SK-N-SH (cell line): ENCODE measurements around the gene NUP133.

Source experiments
- EP300 ChIP-seq, 2 experiments: IDR thresholded peaks; 2 replicates each; pipeline versions ENCODE4 v1.4.0 to v1.6.1; 2012; ENCODE audit warnings: borderline replicate concordance in 1 of 2, low read depth in 1 of 2, low read length in 1 of 2
- EZH2phosphoT487 ChIP-seq: fragments of 200-600 bp; sonication (generic); IDR thresholded peaks from 2 replicates; pipeline ENCODE4 v1.6.1; 2017; ENCODE audit warnings: low read depth, mixed run types, mild to moderate bottlenecking, antibody characterized with exemption, moderate library complexity, borderline replicate concordance
- FOXJ3 ChIP-seq: sonication (generic); formaldehyde crosslinking; IDR thresholded peaks from 2 replicates; pipeline ENCODE4 v1.5.1; 2020; ENCODE audit warnings: mild to moderate bottlenecking, missing genetic modification reagents
- JUND ChIP-seq: IDR thresholded peaks from 2 replicates; pipeline ENCODE4 v1.4.0; 2012
- MXI1 ChIP-seq: IDR thresholded peaks from 2 replicates; pipeline ENCODE4 v1.6.1; 2012; ENCODE audit warnings: mild to moderate bottlenecking, low read depth, low read length, improper control_type of control experiment
- POLR2AphosphoS5 ChIP-seq: IDR thresholded peaks from 2 replicates; pipeline ENCODE4 v1.6.1; 2012; ENCODE audit warnings: low read depth, low read length
- RXRA ChIP-seq: IDR thresholded peaks from 2 replicates; pipeline ENCODE4 v1.4.0; 2012; ENCODE audit warnings: low read depth, mild to moderate bottlenecking, borderline replicate concordance
- SIN3A ChIP-seq: IDR thresholded peaks from 2 replicates; pipeline ENCODE4 v1.6.1; 2012; ENCODE audit warnings: low read depth, mild to moderate bottlenecking, low read length, moderate library complexity, borderline replicate concordance
- TAF1 ChIP-seq: IDR thresholded peaks from 2 replicates; pipeline ENCODE4 v1.6.1; 2012; ENCODE audit warnings: low read depth, mild to moderate bottlenecking, low read length, moderate library complexity, borderline replicate concordance
- TEAD4 ChIP-seq: IDR thresholded peaks from 2 replicates; pipeline ENCODE4 v1.4.0; 2012; ENCODE audit warnings: mild to moderate bottlenecking, borderline replicate concordance; ENCODE audit not compliant: insufficient read depth
- TF ChIP-seq, protein P1 (sequence below): fragments of 200-600 bp; sonication (generic); IDR thresholded peaks from 2 replicates; pipeline ENCODE4 v1.6.1; 2017; ENCODE audit warnings: antibody characterized with exemption, mild to moderate bottlenecking, moderate library complexity
- TF ChIP-seq, protein P2 (sequence below): IDR thresholded peaks from 2 replicates; pipeline ENCODE4 v1.6.1; 2012; ENCODE audit warnings: mild to moderate bottlenecking, low read depth, low read length, moderate library complexity
- TF ChIP-seq, protein P3 (sequence below): IDR thresholded peaks from 2 replicates; pipeline ENCODE4 v1.4.0; 2012; ENCODE audit warnings: low read depth
- TF ChIP-seq, protein P4 (sequence below): fragments of 150-350 bp; IDR thresholded peaks from 2 replicates; pipeline ENCODE4 v1.6.1; 2017; ENCODE audit warnings: antibody characterized with exemption, low read length, low read depth, borderline replicate concordance

DNA sequence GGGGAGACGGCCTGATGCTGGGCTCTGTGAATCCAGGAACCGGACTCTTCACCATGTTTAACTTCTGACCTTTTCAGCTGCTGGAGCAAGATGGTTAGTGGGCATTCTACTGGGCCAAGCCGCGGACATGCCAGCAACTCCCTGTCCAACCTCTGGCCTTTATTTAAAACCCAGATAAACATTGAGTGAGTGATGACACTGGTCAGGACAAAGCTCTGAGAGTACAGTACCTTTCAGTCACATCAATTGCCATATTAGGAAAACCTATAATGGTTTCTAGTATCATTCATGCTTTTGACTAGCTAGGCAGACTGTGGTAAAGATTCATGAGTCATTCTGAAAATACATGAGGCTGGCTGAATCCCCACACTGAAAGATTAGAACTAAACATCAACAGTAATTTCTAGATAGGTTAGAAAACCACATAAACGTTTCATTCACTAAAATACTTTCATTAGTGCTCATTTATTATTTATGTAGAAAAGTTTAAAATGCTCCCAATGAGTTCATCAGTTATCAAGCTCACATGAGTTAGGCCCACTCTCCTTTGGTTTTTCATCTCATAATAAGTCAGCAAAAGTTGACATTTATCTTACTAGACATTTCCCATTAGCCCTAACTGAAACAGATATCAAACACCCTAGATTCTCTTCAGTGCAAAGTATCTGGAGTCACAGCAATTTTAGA, 67.1 kb downstream of the NUP133 start:
- TF ChIP-seq RXRA (no peak), POLR2AphosphoS5 (no peak), TAF1 (no peak), TEAD4 (no peak), MXI1 (no peak), FOXJ3 (CRISPR knock-in tag) (no peak), EP300 (IDR thresholded peaks at IDR 0.05; ENCODE audit: borderline replicate concordance in 1 of 2, low read depth in 1 of 2, low read length in 1 of 2) (no peak), JUND (peak; percentile 33), EZH2phosphoT487 (no peak), SIN3A (no peak)
- TF ChIP-seq, protein P1, sequence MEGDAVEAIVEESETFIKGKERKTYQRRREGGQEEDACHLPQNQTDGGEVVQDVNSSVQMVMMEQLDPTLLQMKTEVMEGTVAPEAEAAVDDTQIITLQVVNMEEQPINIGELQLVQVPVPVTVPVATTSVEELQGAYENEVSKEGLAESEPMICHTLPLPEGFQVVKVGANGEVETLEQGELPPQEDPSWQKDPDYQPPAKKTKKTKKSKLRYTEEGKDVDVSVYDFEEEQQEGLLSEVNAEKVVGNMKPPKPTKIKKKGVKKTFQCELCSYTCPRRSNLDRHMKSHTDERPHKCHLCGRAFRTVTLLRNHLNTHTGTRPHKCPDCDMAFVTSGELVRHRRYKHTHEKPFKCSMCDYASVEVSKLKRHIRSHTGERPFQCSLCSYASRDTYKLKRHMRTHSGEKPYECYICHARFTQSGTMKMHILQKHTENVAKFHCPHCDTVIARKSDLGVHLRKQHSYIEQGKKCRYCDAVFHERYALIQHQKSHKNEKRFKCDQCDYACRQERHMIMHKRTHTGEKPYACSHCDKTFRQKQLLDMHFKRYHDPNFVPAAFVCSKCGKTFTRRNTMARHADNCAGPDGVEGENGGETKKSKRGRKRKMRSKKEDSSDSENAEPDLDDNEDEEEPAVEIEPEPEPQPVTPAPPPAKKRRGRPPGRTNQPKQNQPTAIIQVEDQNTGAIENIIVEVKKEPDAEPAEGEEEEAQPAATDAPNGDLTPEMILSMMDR = no peak
- TF ChIP-seq, protein P2, sequence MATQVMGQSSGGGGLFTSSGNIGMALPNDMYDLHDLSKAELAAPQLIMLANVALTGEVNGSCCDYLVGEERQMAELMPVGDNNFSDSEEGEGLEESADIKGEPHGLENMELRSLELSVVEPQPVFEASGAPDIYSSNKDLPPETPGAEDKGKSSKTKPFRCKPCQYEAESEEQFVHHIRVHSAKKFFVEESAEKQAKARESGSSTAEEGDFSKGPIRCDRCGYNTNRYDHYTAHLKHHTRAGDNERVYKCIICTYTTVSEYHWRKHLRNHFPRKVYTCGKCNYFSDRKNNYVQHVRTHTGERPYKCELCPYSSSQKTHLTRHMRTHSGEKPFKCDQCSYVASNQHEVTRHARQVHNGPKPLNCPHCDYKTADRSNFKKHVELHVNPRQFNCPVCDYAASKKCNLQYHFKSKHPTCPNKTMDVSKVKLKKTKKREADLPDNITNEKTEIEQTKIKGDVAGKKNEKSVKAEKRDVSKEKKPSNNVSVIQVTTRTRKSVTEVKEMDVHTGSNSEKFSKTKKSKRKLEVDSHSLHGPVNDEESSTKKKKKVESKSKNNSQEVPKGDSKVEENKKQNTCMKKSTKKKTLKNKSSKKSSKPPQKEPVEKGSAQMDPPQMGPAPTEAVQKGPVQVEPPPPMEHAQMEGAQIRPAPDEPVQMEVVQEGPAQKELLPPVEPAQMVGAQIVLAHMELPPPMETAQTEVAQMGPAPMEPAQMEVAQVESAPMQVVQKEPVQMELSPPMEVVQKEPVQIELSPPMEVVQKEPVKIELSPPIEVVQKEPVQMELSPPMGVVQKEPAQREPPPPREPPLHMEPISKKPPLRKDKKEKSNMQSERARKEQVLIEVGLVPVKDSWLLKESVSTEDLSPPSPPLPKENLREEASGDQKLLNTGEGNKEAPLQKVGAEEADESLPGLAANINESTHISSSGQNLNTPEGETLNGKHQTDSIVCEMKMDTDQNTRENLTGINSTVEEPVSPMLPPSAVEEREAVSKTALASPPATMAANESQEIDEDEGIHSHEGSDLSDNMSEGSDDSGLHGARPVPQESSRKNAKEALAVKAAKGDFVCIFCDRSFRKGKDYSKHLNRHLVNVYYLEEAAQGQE = no peak
- TF ChIP-seq, protein P3, sequence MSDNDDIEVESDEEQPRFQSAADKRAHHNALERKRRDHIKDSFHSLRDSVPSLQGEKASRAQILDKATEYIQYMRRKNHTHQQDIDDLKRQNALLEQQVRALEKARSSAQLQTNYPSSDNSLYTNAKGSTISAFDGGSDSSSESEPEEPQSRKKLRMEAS = no peak
- TF ChIP-seq, protein P4, sequence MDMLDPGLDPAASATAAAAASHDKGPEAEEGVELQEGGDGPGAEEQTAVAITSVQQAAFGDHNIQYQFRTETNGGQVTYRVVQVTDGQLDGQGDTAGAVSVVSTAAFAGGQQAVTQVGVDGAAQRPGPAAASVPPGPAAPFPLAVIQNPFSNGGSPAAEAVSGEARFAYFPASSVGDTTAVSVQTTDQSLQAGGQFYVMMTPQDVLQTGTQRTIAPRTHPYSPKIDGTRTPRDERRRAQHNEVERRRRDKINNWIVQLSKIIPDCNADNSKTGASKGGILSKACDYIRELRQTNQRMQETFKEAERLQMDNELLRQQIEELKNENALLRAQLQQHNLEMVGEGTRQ = no peak
